HFF-Myc (cell line): ENCODE measurements around the gene KCNQ5.

ENCODE experiments used
- DNase-seq: peaks from one replicate; pipeline ENCODE4 v3.0.0-alpha.2; 2011; ENCODE audit warnings: low read depth; ENCODE audit errors: extremely low read depth
- H3K4me3 ChIP-seq: replicated peaks from 2 replicates; pipeline ENCODE4 v1.5.1; 2011; ENCODE audit warnings: low read depth, mild to moderate bottlenecking, control low read depth, low read length
- CTCF ChIP-seq: IDR thresholded peaks from 2 replicates; pipeline ENCODE4 v1.5.1; 2012; ENCODE audit warnings: mild to moderate bottlenecking, low read depth, low read length, control low read depth; ENCODE audit errors: missing control alignments

KCNQ5 gene

GRCh38 chr6:72817208-72817607 is 195.3 kb downstream of the KCNQ5 start:
- no peak overlapping the region for H3K4me3 ChIP-seq
- DNase-seq, result no peak
- TF ChIP-seq CTCF, result no peak

DNA sequence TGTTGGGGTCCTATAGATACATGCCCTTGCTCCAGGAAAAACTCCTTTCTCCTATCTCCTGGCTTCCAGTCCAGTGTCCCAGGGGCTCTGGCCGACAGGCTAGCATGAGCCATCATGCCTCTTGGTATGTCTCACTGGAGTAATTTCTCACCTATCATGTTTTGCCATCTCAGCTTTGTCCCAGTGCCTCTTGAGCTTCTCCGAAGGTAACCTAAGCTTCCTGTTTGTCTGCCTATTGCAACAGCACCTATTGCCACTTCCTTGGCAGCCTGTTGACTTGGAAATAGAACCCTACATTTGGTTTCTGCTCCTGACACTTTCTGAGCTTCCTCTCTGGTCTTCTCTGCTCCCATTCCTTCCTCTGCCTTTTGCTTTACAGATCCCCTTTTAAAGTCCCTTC is 197.7 kb downstream of the KCNQ5 start:
- no peak overlapping the region for H3K4me3 ChIP-seq
- no peak for DNase-seq
- no peak for TF ChIP-seq CTCF

- TF ChIP-seq CTCF, result no peak
- no peak for DNase-seq
- no peak overlapping the region for H3K4me3 ChIP-seq
Observed at GRCh38 chr6:72820153-72820552, 198.3 kb downstream of the KCNQ5 start.

DNA sequence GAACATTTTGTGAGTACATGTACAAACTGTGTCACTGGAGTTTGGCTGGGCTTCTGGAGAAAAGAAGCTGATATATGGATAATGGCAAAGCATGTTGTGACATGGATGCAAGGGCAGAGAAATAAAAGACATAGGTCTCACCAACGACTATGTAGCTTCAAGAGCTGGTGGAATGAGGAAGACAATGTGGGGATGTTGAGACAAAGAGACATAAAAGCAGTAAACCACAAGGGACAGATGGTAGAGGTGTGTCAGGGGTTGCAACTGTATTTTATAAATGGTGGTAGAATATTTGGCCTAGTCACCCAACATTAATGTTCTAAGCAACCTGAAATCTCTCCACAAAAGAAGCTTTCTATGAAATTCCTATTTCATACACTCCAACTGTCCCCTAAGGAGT is 199.0 kb downstream of the KCNQ5 start:
- no peak overlapping the region for H3K4me3 ChIP-seq
- no peak for DNase-seq
- TF ChIP-seq CTCF, result no peak

GRCh38 chr6:72822023-72822422 is 200.2 kb downstream of the KCNQ5 start:
- H3K4me3 ChIP-seq, result no peak overlapping the region
- TF ChIP-seq CTCF, result no peak
- DNase-seq, result no peak

GRCh38 chr6:72822691-72823090 is 200.8 kb downstream of the KCNQ5 start:
- TF ChIP-seq CTCF, result no peak
- DNase-seq, result no peak
- H3K4me3 ChIP-seq, result no peak overlapping the region

GRCh38 chr6:72824833-72825232 is 203.0 kb downstream of the KCNQ5 start:
- DNase-seq, result no peak
- TF ChIP-seq CTCF, result no peak
- H3K4me3 ChIP-seq, result no peak overlapping the region
